Activated B cell treated with CpG ODN at 0.5 μM for 24 hours (primary cell): ENCODE measurements around the gene SNX14. TPM values are rescaled to one million over a fixed set of nuclear protein-coding genes. Genes with fewer than 3 reads are reported as not detected.

Experiments
- ATAC-seq: fragments of 200-7000 bp; cut with Tn5 transposase; one replicate; pipeline ENCODE4 v1.10.0; 2021; ENCODE audit warnings: low read depth, mild to moderate bottlenecking, moderate library complexity
- CTCF ChIA-PET: fragments of 350-600 bp; sonication (Branson Sonifier 250); formaldehyde crosslinking; loops from one replicate; lab custom pipeline; 2021; ENCODE audit warnings: antibody characterized with exemption; lab: Charles Lee
- POLR2A ChIA-PET: fragments of 350-600 bp; sonication (Branson Sonifier 250); formaldehyde crosslinking; loops from one replicate; lab custom pipeline; 2021; ENCODE audit warnings: antibody characterized with exemption; lab: Charles Lee
- DNase-seq: peaks from one replicate; pipeline ENCODE4 v3.0.0; 2022
- H3K27ac Mint-ChIP-seq: one replicate; pipeline ENCODE4 v1.8.0; 2020; ENCODE audit warnings: mixed read lengths
- H3K27me3 Mint-ChIP-seq: one replicate; pipeline ENCODE4 v1.8.0; 2021; ENCODE audit warnings: mixed read lengths
- H3K36me3 Mint-ChIP-seq: one replicate; pipeline ENCODE4 v1.8.0; 2021; ENCODE audit warnings: low read depth, mixed read lengths
- H3K4me1 Mint-ChIP-seq: one replicate; pipeline ENCODE4 v1.8.0; 2021; ENCODE audit warnings: mixed read lengths
- H3K4me3 Mint-ChIP-seq: one replicate; pipeline ENCODE4 v1.8.0; 2020; ENCODE audit warnings: mild to moderate bottlenecking, mixed read lengths
- H3K9me3 Mint-ChIP-seq: one replicate; pipeline ENCODE4 v1.8.0; 2020; ENCODE audit warnings: mixed read lengths
- intact Hi-C: fragments of 100-400 bp; cut with micrococcal nuclease; formaldehyde crosslinking; loops from one replicate; pipeline ENCODE4 v1.15.1; 2024
- total RNA-seq: library from RNA; stranded (reverse); gene quantifications from 2 replicates; pipeline ENCODE4 v1.2.3, GENCODE V29; 2022
- TF ChIP-seq, protein P1 (sequence below): fragments of 200-600 bp; IDR thresholded peaks from one replicate; pipeline ENCODE4 v1.8.0; 2022; ENCODE audit warnings: antibody characterized with exemption, mild to moderate bottlenecking

The SNX14 gene
- total RNA-seq, 1 donor from 2014 or later: 70.8 TPM

- ChIA-PET POLR2A (interaction anchor here (0.7 to 3.5 kb wide), 2 partner anchors 8 to 49 kb away, joined by 3 to 17 read pairs; partner anchors contain the start of gene NT5E), CTCF (interaction anchor here (1.0 kb wide), 1 partner anchor 25 kb away, joined by 4 read pairs; no protein-coding TSS in a partner anchor)
- ATAC-seq (no peak), DNase-seq (no peak)
- Mint-ChIP-seq H3K36me3 (no peaks in the 10 kb centered on the region), H3K9me3 (no peaks in the 10 kb centered on the region), H3K4me3 (no peak overlapping the region), H3K27me3 (peaks cover 2% of the 10 kb centered on the region), H3K4me1 (peaks cover 94% of the 10 kb centered on the region), H3K27ac (peak overlapping the region; percentile 76)
- TF ChIP-seq, protein P1, sequence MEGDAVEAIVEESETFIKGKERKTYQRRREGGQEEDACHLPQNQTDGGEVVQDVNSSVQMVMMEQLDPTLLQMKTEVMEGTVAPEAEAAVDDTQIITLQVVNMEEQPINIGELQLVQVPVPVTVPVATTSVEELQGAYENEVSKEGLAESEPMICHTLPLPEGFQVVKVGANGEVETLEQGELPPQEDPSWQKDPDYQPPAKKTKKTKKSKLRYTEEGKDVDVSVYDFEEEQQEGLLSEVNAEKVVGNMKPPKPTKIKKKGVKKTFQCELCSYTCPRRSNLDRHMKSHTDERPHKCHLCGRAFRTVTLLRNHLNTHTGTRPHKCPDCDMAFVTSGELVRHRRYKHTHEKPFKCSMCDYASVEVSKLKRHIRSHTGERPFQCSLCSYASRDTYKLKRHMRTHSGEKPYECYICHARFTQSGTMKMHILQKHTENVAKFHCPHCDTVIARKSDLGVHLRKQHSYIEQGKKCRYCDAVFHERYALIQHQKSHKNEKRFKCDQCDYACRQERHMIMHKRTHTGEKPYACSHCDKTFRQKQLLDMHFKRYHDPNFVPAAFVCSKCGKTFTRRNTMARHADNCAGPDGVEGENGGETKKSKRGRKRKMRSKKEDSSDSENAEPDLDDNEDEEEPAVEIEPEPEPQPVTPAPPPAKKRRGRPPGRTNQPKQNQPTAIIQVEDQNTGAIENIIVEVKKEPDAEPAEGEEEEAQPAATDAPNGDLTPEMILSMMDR: no peak
- intact Hi-C loops: no loop called here
Measured at GRCh38 chr6:85458184-85458583, 135.5 kb downstream of the SNX14 start.

DNA sequence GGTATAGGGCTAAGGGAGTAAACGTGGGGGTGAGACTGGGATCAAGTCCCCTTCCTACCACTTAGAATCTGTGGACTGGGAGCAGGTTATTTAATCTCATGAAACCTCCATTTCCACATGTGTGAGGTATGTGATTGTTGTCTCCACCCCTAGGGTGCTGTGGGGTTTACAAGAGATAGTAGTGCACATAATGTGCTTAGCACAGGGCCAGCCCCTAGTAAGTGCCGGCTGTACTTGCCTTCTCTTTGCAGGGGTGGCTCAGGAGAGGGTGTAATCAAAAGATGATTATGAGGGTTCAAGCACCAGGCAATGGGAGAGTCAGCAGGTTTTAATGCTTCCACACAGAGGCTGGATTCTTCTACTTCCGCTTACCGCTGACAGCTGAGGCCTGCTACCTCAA, 136.9 kb downstream of the SNX14 start:
- TF ChIP-seq, protein P1: no peak
- H3K9me3 Mint-ChIP-seq: no peaks in the 10 kb centered on the region
- H3K4me3 Mint-ChIP-seq: no peak overlapping the region
- no peaks in the 10 kb centered on the region for H3K36me3 Mint-ChIP-seq
- ChIA-PET POLR2A (no interaction called here), CTCF (no interaction called here)
- ATAC-seq (no peak), DNase-seq (no peak)
- no peak overlapping the region for H3K27ac Mint-ChIP-seq
- H3K4me1 Mint-ChIP-seq: peaks cover 94% of the 10 kb centered on the region
- intact Hi-C loops: no loop called here
- H3K27me3 Mint-ChIP-seq: peaks cover 2% of the 10 kb centered on the region

Other genes starting within 250 kb of the SNX14 start
- 5.8 and 6.6 TPM in 2 replicates for gene NT5E, start 143.8 kb downstream of the SNX14 start, total RNA-seq
- 119 and 122 TPM in 2 replicates for gene SYNCRIP, start 49.0 kb upstream of the SNX14 start, total RNA-seq